HepG2 (cell line): ENCODE measurements around the gene SHC1. TPM values are rescaled to one million over a fixed set of nuclear protein-coding genes. Genes with fewer than 3 reads are reported as not detected.

Experiments used
- BCL6 ChIP-seq: IDR thresholded peaks from 2 replicates; pipeline ENCODE4 v1.6.1; 2016; ENCODE audit warnings: missing genetic modification reagents, missing compliant biosample characterization
- DPF2 ChIP-seq: sonication (generic); formaldehyde crosslinking; IDR thresholded peaks from 2 replicates; pipeline ENCODE4 v1.4.0; 2020; ENCODE audit warnings: mild to moderate bottlenecking, low read depth, missing genetic modification reagents, borderline replicate concordance
- FOXK2 ChIP-seq: fragments of 450-650 bp; IDR thresholded peaks from 2 replicates; pipeline ENCODE4 v1.6.1; 2016
- GABPB1 ChIP-seq: IDR thresholded peaks from 2 replicates; pipeline ENCODE4 v1.6.1; 2016; ENCODE audit warnings: mild to moderate bottlenecking, missing genetic modification reagents, moderate library complexity, missing compliant biosample characterization
- GATAD1 ChIP-seq: IDR thresholded peaks from 2 replicates; pipeline ENCODE4 v1.6.1; 2016; ENCODE audit warnings: missing genetic modification reagents, missing compliant biosample characterization
- HHEX ChIP-seq: IDR thresholded peaks from 2 replicates; pipeline ENCODE4 v1.6.1; 2016; ENCODE audit warnings: control low read depth
- KDM5A ChIP-seq: fragments of 200-600 bp; sonication (generic); IDR thresholded peaks from 2 replicates; pipeline ENCODE4 v1.7.0; 2018; ENCODE audit warnings: antibody characterized with exemption, mild to moderate bottlenecking, low read length, borderline replicate concordance
- LRRFIP1 ChIP-seq: sonication (generic); formaldehyde crosslinking; conservative IDR thresholded peaks from 2 replicates; pipeline ENCODE4 v1.4.0; 2020; ENCODE audit warnings: missing genetic modification reagents
- MBD4 ChIP-seq: IDR thresholded peaks from 2 replicates; pipeline ENCODE4 v1.6.1; 2012; ENCODE audit warnings: low read length, inconsistent platforms, borderline replicate concordance
- MIER2 ChIP-seq: IDR thresholded peaks from 2 replicates; pipeline ENCODE4 v1.6.1; 2016; ENCODE audit warnings: missing biosample characterization, missing genetic modification reagents
- NFATC3 ChIP-seq: sonication (generic); formaldehyde crosslinking; IDR thresholded peaks from 2 replicates; pipeline ENCODE4 v1.5.1; 2020; ENCODE audit warnings: mild to moderate bottlenecking, missing genetic modification reagents
- SIX4 ChIP-seq: sonication (generic); formaldehyde crosslinking; IDR thresholded peaks from 2 replicates; pipeline ENCODE4 v1.4.0; 2020; ENCODE audit warnings: missing genetic modification reagents
- SNAI1 ChIP-seq: sonication (generic); formaldehyde crosslinking; IDR thresholded peaks from 2 replicates; pipeline ENCODE4 v1.5.0; 2020; ENCODE audit warnings: mild to moderate bottlenecking, missing genetic modification reagents, borderline replicate concordance
- SRSF4 ChIP-seq: fragments of 200-400 bp; formaldehyde crosslinking; IDR thresholded peaks from one replicate; pipeline ENCODE4 v1.6.1; 2018; ENCODE audit warnings: mild to moderate bottlenecking, low read depth, low read length, moderate library complexity; ENCODE audit not compliant: poor library complexity, severe bottlenecking
- THRA ChIP-seq: sonication (generic); formaldehyde crosslinking; IDR thresholded peaks from 2 replicates; pipeline ENCODE4 v1.4.0; 2020; ENCODE audit warnings: missing genetic modification reagents, borderline replicate concordance
- ZEB1 ChIP-seq: IDR thresholded peaks from 2 replicates; pipeline ENCODE4 v1.6.1; 2012; ENCODE audit warnings: mild to moderate bottlenecking, low read depth, inconsistent platforms; ENCODE audit not compliant: insufficient replicate concordance
- ZFP36L2 ChIP-seq: sonication (generic); formaldehyde crosslinking; IDR thresholded peaks from 2 replicates; pipeline ENCODE4 v1.4.0; 2020; ENCODE audit warnings: missing genetic modification reagents
- ZIK1 ChIP-seq: sonication (generic); formaldehyde crosslinking; IDR thresholded peaks from 2 replicates; pipeline ENCODE4 v1.5.0; 2020; ENCODE audit warnings: mild to moderate bottlenecking, low read depth, missing genetic modification reagents, borderline replicate concordance
- ZNF180 ChIP-seq: sonication (generic); formaldehyde crosslinking; IDR thresholded peaks from 2 replicates; pipeline ENCODE4 v1.4.0; 2020; ENCODE audit warnings: low read depth, missing genetic modification reagents, borderline replicate concordance
- ZNF205 ChIP-seq: IDR thresholded peaks from 2 replicates; pipeline ENCODE4 v1.6.1; 2018; ENCODE audit warnings: missing biosample characterization, missing genetic modification reagents
- ZNF282 ChIP-seq: fragments of 450-650 bp; IDR thresholded peaks from 2 replicates; pipeline ENCODE4 v1.6.1; 2018; ENCODE audit not compliant: partially characterized antibody
- ZNF34 ChIP-seq: sonication (generic); formaldehyde crosslinking; IDR thresholded peaks from 2 replicates; pipeline ENCODE4 v1.4.0; 2020; ENCODE audit warnings: mild to moderate bottlenecking, missing genetic modification reagents, borderline replicate concordance
- ZNF383 ChIP-seq: sonication (generic); formaldehyde crosslinking; IDR thresholded peaks from 2 replicates; pipeline ENCODE4 v1.4.0; 2020; ENCODE audit warnings: missing genetic modification reagents, mild to moderate bottlenecking, borderline replicate concordance
- ZNF597 ChIP-seq: sonication (generic); formaldehyde crosslinking; IDR thresholded peaks from 2 replicates; pipeline ENCODE4 v1.5.0; 2020; ENCODE audit warnings: missing genetic modification reagents
- ZNF644 ChIP-seq: IDR thresholded peaks from 2 replicates; pipeline ENCODE4 v1.6.1; 2016; ENCODE audit warnings: low read depth
- ZNF660 ChIP-seq: sonication (generic); formaldehyde crosslinking; IDR thresholded peaks from 2 replicates; pipeline ENCODE4 v1.5.1; 2020; ENCODE audit warnings: mild to moderate bottlenecking, low read depth, missing genetic modification reagents, borderline replicate concordance
- ZNF776 ChIP-seq: sonication (generic); formaldehyde crosslinking; IDR thresholded peaks from 2 replicates; pipeline ENCODE4 v1.4.0; 2020; ENCODE audit warnings: mild to moderate bottlenecking, missing genetic modification reagents
- ZNF780A ChIP-seq: sonication (generic); formaldehyde crosslinking; IDR thresholded peaks from 2 replicates; pipeline ENCODE4 v1.8.0; 2022; ENCODE audit warnings: mild to moderate bottlenecking, missing genetic modification reagents, moderate library complexity
- polyA plus RNA-seq, 8 experiments: library from polyadenylated mRNA; depleted of rRNA in 3 of 8; stranded (reverse) in 7 of 8; unstranded in 1 of 8; fragments of >200 nt; fragmentation: Illumina TruSeq in 4 of 8; extraction: Trizol in 4 of 8; gene quantifications; 2 replicates each; pipeline versions ENCODE4 v1.2.1 to v1.2.3, GENCODE V29; 2011 to 2016; ENCODE audit warnings: low read depth in 4 of 8, missing spikeins in 1 of 8, mixed read lengths in 1 of 8; ENCODE audit not compliant: insufficient read depth in 1 of 8
- total RNA-seq, 5 experiments: library from RNA; depleted of rRNA; stranded (reverse); fragments of >200 nt; fragmentation: Illumina TruSeq; extraction: Trizol; gene quantifications; 2 replicates each; pipeline ENCODE4 v1.2.3, GENCODE V29; 2016; ENCODE audit warnings: low read depth in 1 of 5

Gene SHC1
- total and polyA plus RNA-seq, 2 of the 13 experiments (the other 11 are each of a cell fraction or from before 2014, with no cell fraction given) = 52.0 to 137 TPM

- TF ChIP-seq ZIK1 (CRISPR knock-in tag) (no peak), THRA (CRISPR knock-in tag) (peak; percentile 46; the same call in 1 of the 2 replicates), MIER2 (CRISPR knock-in tag) (no peak), KDM5A (peak; percentile 76; the same call in 1 of the 2 replicates), SNAI1 (CRISPR knock-in tag) (no peak), ZNF644 (CRISPR knock-in tag) (no peak), ZFP36L2 (CRISPR knock-in tag) (no peak), ZNF205 (CRISPR knock-in tag) (peak; percentile 38; the same call in 1 of the 2 replicates), SIX4 (no peak), ZNF776 (no peak), ZNF383 (CRISPR knock-in tag) (no peak), ZNF180 (CRISPR knock-in tag) (no peak), LRRFIP1 (CRISPR knock-in tag) (no peak), GABPB1 (CRISPR knock-in tag) (peak; percentile 97), ZNF660 (CRISPR knock-in tag) (no peak), FOXK2 (peak; percentile 41; the same call in 1 of the 2 replicates), ZNF282 (no peak), ZNF34 (CRISPR knock-in tag) (no peak), BCL6 (CRISPR knock-in tag) (no peak), ZEB1 (no peak), GATAD1 (CRISPR knock-in tag) (peak; percentile 94), HHEX (CRISPR knock-in tag) (no peak), MBD4 (no peak), ZNF780A (no peak), DPF2 (CRISPR knock-in tag) (no peak), ZNF597 (CRISPR knock-in tag) (no peak), NFATC3 (CRISPR knock-in tag) (no peak), SRSF4 (no peak)
These were observed 12.5 kb upstream of the SHC1 start, which contains the start of gene FLAD1 (continued) for GRCh38 chr1:154982897-154983648.
